ENCODE measurements around the gene ATF6B.
A peak's percentile ranks its signal among the peaks of the same experiment; 100 is the strongest.
"Not testable (repeated sequence)": the region's sequence is repeated elsewhere in the genome, so short reads cannot be mapped to it uniquely, and the experiment has no call there.

The ATF6B gene

GRCh38 chr6:32153564-32154513 lies 25.8 kb upstream of the ATF6B start, which contains the start of gene PPT2:
PPT2 (plus strand) TSS chr6:32154141; CDS start chr6:32154595, 454 bp downstream.
- DNase-seq = peak in 4 of 5 experiments; percentile 45 to 90 (median 66)

DNA sequence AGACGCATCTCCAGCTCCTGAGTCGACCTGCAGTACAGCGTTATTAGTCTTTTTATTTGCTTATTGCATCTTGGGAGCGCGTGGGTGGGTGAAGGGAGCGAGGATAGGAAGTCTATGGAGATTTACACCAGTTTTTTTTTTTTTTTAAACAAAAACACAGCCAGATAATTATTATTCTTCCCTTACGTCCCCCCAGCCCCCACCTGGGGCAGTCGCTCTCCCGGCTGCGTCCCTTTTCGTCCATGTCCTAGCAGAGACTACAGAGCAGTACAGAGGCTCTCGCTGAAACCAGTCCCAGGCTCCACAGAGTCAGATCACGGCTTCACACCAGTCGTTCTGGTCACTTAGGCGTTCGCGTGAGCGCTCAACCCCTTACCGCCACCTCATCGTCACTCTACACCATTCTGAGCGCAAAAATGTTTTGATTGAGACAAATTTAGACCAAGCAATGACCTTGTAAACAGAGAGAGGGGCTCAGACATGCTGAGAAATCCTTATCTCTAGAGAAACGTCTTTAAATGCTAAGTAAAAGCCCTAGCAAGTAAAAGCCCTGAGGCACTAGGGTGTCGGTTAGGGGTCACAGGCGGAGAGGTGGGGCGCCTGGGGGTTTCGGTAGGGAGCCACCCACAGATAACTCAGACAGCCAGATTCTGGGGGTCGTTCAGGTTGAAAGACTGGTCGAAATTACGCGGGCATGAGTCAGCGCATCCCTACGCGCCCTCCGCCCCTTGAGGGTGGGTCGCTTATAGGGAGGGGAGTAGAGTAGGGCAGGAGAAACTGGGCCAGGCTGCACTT lies 24.9 kb upstream of the ATF6B start:
- no peak for DNase-seq

DNA sequence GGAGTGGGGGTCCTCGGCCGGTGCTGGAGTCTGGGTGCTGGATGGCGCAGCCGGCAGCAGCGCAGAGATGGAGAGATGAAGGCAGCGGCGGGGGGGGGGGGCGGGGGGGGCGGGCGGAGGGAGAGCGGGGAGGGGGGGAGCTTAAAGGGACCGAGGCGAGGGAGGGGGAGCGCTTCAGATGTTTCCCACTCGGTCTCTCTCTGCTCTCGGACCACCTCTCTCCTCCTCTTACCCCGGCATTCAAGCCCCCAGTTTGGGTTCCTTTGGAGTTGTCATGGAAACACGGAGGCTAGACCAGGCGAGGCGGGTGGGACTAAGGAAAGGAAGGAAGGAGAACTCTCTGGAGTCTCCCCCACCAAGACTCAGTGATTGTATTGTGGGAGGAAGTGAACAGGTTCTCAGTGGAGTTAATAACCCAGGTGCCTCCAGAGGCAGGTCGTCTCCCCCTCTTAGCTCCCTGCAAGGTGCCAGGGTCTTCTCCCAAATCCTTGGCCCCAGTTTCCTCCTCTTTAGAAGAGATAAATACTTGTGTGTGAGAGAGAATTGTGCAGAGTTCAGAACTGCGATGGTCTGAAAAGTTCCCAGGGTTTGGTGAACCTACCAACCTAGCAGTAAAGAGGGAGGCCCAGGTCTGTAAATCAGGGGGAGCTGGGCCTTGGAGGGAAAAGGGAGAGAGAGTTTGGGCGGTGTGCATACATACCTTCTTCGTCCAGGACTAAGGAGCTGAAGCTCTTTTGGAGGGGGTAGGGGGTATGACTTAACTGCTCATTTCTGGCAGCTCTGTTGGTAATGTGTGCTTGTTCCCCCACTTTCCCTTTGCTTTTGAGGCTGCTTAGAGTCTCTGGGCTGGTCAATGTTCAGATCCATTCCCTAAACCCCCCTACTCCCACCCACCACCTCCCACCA lies 24.1 kb upstream of the ATF6B start, which contains the start of gene PRRT1:
PRRT1 (minus strand) TSS at position 77 of the 906 bp plus-strand sequence. CDS start 112 bp downstream, outside the sequence.
- no peak for DNase-seq

- no peak for DNase-seq
Observed at GRCh38 chr6:32151181-32151862, 23.3 kb upstream of the ATF6B start.

DNA sequence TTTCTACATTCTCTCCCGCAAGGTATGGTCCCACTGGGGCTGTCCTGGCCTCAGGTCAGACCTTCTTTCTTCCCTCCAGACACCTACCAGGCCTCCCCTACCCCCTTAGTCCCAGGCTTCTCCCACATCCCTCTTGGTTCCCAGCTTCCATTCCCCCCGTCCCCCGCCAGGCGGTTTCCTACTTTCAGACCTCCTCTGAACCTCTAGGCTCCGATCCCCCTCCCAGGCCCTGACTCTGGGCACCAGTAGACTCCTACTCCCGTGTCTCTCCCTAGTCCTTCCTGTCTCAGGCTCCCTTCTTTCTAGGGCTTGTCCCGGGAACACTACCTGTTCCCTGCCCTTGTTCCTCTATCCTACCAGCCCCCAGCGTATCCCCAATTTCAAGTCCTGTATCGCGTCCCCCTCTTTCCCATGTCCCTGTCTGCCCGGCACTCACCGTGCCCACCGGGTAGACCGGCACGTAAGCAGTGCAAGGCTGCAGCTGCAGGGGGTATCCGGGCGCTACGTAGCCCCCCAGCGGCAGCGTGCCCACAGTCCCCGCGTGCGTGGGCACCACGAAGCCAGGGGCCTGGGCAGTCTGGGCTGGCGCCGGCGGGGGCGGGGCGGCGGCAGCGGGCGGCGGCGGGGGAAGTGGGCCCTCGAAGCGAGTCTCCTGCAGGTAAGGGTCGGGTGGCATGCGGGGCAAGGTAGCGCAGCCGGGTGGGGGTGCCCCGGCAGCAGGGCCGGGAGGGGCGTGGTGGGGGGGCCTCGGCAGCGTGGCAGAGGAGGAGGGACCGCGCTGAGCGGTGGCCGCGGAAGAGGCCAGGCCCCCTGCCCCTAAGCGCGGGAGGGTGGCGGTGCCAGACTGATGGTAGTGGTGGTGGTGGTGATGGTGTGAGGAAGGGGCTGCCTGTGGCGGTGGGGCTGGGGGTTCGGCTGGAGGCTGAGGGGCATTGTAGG lies 22.2 kb upstream of the ATF6B start:
- no peak for DNase-seq

DNA sequence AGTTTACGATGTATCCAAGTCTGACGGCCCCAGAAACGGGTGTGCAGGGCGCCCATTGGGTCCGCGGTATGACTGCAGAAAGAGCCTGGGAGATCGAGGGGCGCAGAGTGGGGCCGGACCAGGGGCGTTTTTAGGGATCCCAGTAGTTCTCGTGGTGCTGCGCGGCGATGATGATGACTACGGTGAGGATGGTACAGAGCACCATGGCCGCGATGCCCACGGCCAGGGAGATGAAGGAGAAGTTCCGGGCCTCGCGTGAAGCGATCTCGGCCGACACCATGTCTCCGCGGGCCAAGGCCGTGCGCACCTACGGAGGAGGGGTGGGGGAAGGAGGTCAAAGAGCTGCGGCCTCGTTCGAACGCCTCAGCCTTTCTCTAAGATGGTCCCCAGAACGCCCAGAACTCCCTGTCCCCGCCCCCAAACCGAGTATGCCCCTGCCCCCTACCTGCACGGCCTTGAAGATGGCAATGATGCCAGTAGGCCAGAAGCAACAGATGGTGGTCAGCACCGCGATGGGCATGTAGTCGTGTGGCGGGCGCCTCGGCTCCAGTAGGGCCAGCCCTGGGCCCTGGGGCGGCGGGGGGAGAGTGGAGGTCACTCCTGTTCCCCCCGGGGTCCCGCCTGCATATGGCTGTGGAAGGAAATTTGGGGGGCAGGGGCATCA lies 21.2 kb upstream of the ATF6B start:
- DNase-seq = no peak

DNA sequence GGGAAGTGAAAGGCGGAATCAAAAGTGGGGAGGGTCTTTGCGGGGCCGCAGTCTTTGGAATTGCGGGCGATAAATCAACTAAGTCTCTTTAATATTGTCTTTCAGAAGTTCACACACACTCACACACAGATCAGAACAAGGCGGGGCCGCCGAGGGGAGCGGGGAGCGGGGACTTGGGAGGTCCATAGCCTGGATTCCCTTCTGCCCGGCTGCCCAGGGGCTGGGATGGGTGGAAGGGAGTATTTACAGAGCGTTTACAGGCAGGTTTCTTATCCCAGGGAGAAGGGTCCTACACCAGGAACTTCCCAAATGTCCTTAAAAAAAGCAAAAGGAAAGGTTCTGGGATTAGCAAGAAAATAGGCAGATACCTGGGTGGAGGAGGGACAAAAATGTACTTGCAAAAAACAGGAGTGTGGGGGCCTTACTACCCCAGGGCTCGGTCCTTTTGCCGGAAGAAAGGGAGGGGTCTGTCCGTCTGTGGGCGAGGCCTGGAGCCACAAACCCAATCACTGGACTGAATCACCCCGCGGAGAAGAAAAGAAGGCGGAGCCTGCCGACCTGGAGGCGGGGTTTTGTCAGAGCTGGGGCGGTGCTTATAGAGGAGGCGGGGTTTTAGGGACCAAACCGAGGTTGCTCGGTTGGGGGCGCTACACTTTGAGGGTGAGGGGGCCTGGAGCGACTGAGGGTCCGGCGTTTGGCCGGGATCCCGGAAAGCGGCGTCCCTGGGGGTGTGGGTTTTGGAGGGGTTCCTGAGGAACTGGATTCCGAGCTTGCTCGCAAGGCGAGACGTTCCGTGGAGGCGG lies 20.4 kb upstream of the ATF6B start:
- DNase-seq = peak; percentile 45 to 68 (median 53)

DNA sequence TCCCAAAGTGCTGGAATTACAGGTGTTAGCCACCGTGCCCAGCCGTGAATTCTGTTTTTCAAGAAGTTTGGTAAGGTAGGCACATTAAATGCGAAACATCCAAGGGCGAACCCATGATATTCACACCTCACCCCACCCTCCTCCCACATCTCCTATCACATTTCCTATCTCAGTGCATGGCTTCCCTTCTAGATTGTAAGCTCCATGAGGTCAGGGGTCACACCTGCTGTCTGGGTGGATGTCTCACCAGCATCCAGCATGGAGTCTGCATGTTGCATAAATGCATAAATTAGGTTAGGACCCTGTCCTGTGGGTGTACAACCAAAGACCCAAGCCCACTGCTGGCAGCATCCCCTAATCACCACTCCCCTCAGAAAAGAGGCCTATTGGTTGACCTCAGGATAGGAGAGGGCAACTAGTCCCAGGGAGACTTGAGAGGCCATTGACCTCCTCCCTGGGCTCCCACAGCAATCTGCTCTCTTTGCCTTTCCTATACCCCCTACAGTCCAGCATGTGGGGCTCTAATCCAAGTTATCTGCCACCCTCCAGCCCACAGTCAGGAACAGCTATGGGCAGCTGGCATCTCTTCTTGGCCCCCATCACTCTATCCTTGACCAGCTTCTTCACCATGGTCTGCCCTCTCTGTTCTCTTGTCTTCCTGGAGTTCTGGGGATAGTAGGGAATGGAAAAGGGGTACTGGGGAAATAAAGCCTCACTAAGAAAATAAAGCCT lies 19.5 kb upstream of the ATF6B start:
- no peak for DNase-seq

DNA sequence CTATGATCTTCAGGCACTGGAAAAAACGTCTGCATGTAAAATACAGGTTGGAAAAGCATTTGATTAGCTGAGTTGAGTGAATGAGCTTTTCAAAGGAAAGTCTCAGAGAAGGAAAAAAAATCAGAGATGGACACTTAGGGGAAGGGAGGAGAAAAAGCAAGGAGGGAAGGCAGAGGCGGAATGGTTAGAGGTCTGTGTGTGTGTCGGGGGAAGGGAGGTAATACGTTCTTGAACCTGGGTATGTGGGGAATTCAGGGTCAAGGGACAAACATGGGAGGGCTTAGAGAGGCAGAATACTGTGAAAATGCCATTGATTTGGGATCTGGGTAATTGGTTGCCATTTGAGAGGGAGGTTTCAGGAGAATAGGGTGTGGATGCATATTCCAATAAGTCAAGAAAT lies 18.6 kb upstream of the ATF6B start:
- no peak for DNase-seq

GRCh38 chr6:32146287-32146686 lies 18.2 kb upstream of the ATF6B start:
- DNase-seq = no peak

DNA sequence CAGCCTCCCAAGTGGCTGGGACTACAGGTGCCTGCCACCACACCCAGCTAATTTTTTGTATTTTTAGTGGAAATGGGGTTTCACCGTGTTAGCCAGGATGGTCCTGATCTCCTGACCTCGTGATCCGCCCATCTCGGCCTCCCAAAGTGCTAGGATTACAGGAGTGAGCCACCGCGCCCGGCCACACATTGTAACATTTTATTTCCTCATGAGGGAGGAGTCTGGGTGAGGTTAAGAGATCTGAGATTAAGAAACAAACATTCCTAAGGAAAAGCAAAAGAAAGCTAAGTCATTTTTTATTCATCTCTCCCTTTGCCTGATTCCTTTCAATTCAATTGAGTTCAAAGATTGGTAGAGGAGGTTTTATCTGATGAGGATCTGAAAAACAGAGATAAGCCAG lies 16.2 kb upstream of the ATF6B start:
- not testable (repeated sequence) for DNase-seq

GRCh38 chr6:32140420-32141046 lies 12.5 kb upstream of the ATF6B start:
- DNase-seq = no peak

DNA sequence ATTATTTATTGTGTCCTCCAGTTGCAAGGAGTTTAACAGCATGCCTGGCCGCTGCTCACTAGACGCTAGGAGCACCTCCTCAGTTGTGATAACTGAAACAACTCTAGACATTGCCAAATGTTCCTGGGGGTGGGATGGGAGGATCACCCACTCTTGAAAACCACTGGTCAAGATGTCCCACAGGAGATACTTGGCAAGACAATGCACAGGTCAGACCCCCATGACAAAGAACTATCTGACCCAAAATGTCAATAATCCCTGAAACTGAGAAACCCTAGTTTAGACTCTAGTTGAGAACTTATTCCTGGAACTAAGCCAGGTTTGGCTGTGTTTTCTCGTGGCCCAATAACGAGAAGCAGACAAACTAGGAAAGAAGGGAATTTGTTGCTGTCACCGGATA lies 11.5 kb upstream of the ATF6B start:
- DNase-seq = no peak

- DNase-seq = no peak
Observed at GRCh38 chr6:32137454-32137853, 9.4 kb upstream of the ATF6B start.

GRCh38 chr6:32133786-32134185 lies 5.7 kb upstream of the ATF6B start:
- no peak for DNase-seq

DNA sequence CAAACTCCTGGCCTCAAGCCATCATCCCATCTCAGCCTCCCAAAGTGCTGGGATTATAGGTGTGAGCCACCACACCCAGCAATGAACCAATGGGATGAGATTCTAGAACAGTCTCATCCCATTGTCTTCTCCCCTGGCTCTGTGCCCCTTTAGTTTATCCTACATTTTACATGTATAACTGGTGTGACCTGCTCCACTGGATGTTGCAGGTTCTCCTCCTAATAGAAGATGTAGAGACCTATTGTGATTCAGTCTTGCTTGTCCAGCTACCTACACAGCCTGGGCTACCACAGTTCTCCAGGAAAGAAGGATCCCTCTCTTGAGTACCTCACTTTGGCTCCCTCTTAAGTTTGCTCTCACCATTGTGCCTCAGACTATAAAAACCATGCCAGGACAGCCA lies 4.1 kb upstream of the ATF6B start:
- DNase-seq = no peak

GRCh38 chr6:32131439-32131948 lies 3.4 kb upstream of the ATF6B start:
- no peak for DNase-seq

Measured in T-helper 2 cell (primary cell).